ENCODE results near the gene ABCA2.
A peak's percentile ranks its signal among the peaks of the same experiment; 100 is the strongest.
"Not testable (repeated sequence)": the region's sequence is repeated elsewhere in the genome, so short reads cannot be mapped to it uniquely, and the experiment has no call there.

ABCA2 gene

DNA sequence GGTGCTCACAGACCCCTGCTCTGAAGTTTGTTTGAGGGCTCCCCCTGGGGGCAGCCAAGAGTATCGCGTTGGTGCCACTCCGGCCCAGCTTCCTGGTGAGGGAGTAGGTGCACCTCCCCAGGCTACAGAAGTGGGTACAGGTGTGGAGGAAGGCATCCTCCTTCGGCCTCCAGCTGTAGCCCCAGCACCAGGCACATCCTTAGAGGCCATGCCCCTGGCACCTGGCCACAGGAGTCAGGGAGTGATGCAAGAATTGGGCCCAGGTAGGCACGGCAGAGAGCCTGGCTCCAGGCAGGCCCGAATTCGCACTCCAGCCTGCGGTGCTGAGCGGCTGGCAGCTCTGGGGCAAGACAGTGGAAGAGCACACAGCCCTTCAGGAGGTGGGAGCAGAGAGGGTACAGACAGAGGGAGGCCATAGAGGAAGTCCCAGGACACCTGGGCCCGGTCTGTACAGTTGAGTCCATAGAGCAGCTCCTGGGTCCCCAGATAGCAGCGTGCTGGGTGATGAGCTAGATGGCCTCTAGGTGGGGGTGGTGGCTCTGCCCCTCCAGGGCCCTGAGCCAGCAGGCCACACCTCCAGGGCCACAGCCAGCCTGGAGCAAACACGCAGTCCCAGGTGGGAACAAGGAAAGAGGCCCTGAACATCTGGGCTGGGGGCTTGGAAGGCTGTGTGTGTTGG, 40.0 kb upstream of the ABCA2 start:
- Mint-ChIP-seq H3K9me3 (no peaks in the 10 kb centered on the region), H3K4me1 (ENCODE audit: low read depth) (peaks cover 16% of the 10 kb centered on the region), H3K27me3 (ENCODE audit: low read depth) (no peaks in the 10 kb centered on the region), H3K36me3 (ENCODE audit: low read depth) (peaks cover 6% of the 10 kb centered on the region), H3K27ac (peak overlapping the region; percentile 65), H3K4me3 (peak overlapping the region; percentile 55)

DNA sequence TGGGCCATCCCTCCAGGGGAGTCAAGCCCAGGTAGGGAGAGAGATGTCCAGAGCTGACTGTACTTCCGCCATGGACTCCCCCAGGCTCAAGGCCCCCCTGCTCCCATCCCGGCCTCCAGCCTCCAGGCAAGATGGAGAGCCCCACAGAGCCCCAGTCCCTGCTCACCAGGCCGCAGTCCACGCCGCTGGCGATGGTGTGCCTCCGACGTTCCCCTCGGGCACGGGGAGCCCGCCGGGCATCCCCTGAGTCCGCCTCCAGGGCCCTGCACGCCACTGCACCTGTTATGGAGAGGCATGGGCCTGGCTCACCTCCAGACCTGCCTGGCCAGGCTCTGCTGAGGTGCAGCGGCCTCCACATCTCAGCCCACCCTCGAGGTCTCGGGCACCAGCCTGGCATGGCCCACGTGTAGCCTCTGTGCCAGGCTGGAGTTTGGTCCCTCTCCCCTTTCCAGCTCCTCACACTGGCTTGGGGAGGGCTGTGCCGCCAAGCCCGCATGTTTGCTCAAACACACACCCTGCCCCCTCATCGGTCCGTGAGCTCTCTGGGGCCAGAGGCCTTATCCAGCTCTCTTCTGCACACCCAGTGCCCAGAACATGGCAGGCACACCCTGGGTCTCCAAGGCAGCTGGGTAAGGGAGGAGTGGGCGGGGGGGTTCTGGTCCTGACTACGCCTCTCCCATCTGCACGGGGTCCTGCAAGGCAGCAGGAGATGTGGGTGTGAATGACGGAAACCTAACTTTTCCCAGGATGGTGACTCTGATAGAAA, 38.2 kb upstream of the ABCA2 start:
- no peaks in the 10 kb centered on the region for H3K9me3 Mint-ChIP-seq
- no peak overlapping the region for H3K4me3 Mint-ChIP-seq
- no peaks in the 10 kb centered on the region for H3K27me3 Mint-ChIP-seq (ENCODE audit: low read depth)
- peaks cover 12% of the 10 kb centered on the region for H3K4me1 Mint-ChIP-seq (ENCODE audit: low read depth)
- H3K36me3 Mint-ChIP-seq (ENCODE audit: low read depth): peaks cover 6% of the 10 kb centered on the region
- no peak overlapping the region for H3K27ac Mint-ChIP-seq

DNA sequence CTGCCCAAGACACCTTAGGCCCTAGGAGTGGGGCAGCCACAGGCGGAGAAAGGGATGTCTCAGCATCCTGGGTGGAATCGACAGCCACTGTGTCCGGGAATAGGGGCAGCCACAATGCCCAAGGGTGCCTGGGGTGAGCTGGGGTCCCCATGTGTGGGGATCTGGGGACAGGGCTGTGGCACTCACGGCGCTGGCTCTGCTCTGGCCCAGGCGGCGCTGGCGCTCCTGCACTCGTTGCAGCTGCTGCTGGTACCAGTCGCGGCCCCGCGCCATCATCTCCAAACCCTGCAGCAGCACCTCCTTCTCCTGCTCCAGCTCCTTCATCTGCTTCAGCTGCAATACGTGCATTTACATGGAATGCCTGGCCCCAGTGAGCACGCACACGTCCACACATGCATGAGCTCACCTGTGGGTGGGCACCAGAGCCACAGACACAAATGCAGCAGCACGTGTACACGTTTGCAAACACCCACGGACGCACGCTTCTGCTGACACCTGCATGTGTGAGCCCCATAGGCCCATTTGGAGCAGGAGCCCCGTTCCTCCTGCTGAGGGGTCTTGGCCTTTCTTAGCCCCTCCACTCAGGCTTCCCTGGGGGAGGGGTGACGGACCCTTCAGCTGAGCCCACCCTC, 37.4 kb upstream of the ABCA2 start:
- Mint-ChIP-seq H3K27me3 (ENCODE audit: low read depth) (peaks cover 3% of the 10 kb centered on the region), H3K4me3 (no peak overlapping the region), H3K27ac (no peak overlapping the region), H3K36me3 (ENCODE audit: low read depth) (peaks cover 6% of the 10 kb centered on the region), H3K9me3 (no peaks in the 10 kb centered on the region), H3K4me1 (ENCODE audit: low read depth) (peaks cover 7% of the 10 kb centered on the region)

DNA sequence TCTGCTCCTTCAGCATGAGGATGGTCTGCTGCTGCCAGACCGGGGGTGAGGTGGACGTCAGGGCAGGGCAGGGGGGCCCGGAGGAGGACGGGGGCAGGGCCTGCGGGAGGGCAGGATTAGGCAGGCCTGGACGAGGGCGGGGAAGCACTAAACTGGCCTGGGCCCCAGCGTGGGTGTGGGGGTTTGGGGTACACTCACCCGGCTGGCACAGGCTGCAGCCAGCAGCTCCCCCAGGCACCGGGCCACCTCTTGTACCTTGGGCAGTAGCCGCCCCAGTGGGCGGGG, 36.8 kb upstream of the ABCA2 start:
- Mint-ChIP-seq H3K27me3 (ENCODE audit: low read depth) (peaks cover 3% of the 10 kb centered on the region), H3K27ac (no peak overlapping the region), H3K36me3 (ENCODE audit: low read depth) (peaks cover 6% of the 10 kb centered on the region), H3K4me3 (no peak overlapping the region), H3K4me1 (ENCODE audit: low read depth) (peaks cover 7% of the 10 kb centered on the region), H3K9me3 (no peaks in the 10 kb centered on the region)

DNA sequence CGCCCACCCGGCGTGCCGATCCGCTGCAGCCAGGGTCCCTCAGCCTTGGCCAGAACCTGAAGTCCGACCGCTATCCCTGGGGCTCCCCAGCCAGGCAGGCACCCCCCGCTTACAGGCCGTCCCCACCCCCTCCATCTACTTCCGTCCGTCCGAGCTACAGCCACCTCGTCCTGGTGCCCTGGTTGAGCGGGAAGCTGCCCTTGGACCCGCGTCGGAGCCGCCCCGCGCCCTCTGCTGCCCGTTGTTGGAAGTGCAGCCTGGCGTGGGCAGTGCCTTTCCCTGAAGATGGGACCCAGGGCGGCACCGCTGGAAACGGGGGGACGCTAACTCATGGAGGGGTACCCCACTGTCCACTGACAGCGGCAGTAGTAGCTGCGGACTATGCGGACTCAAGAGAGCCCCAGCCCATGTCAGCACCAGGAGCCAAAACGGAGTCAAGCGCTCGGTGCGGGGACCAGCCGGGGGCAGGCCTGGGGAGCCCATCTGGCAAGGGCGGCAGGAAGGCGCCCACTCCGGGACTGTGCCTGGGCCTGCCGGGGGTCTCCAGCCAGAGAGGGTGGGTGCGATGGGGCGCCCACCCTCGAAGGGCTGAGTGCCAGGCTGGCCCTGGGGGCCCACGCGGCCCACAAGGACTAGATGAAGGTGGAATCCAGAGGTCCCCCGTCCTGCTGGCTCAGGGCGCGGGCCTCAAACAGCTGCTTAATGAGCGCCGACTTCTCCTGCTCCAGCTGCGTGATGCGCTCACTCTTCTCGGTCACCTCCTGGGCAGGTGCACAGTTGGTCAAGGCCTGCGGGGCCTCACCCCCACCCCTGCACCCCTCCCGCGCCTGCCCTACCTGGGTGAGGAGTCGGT, 36.2 kb upstream of the ABCA2 start:
- H3K4me3 Mint-ChIP-seq: no peak overlapping the region
- H3K27ac Mint-ChIP-seq: no peak overlapping the region
- peaks cover 6% of the 10 kb centered on the region for H3K36me3 Mint-ChIP-seq (ENCODE audit: low read depth)
- peaks cover 7% of the 10 kb centered on the region for H3K4me1 Mint-ChIP-seq (ENCODE audit: low read depth)
- H3K9me3 Mint-ChIP-seq: no peaks in the 10 kb centered on the region
- peaks cover 3% of the 10 kb centered on the region for H3K27me3 Mint-ChIP-seq (ENCODE audit: low read depth)

DNA sequence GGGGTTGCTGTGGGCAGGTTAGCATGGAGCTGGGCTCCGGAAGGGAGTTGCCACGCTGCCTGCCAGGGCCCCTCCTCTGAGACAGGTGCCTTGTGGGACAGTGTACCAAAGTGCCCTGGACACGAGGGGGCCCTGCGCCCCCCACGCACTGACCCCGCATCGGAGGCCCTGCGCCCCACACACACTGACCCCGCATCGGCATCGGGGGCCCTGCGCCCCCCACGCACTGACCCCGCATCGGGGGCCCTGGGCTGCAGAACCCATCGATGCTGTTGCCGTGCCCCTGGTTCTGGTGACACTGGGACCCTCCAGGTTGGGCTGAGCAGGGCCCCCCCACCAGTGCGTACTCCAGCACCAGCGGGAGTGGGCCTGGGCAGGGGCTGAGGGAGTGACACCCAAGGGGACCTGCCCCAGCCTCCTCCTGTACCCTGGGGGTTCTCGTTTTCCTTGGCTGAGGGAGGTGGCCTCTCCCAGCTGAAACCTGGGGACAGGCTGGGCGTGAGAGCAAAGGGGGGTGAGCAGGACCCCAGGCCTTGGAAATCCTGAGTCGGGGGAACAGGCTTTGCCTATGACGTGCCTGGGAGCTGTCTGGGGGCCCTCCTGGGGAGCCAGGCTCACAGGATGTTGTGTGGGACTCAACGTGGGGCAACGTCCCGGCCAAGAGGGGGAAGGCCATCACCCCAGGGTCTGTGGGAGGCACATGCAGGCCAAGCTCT, 35.4 kb upstream of the ABCA2 start:
- Mint-ChIP-seq H3K4me3 (no peak overlapping the region), H3K36me3 (ENCODE audit: low read depth) (peaks cover 6% of the 10 kb centered on the region), H3K27me3 (ENCODE audit: low read depth) (peaks cover 9% of the 10 kb centered on the region), H3K27ac (no peak overlapping the region), H3K4me1 (ENCODE audit: low read depth) (peaks cover 7% of the 10 kb centered on the region), H3K9me3 (no peaks in the 10 kb centered on the region)

DNA sequence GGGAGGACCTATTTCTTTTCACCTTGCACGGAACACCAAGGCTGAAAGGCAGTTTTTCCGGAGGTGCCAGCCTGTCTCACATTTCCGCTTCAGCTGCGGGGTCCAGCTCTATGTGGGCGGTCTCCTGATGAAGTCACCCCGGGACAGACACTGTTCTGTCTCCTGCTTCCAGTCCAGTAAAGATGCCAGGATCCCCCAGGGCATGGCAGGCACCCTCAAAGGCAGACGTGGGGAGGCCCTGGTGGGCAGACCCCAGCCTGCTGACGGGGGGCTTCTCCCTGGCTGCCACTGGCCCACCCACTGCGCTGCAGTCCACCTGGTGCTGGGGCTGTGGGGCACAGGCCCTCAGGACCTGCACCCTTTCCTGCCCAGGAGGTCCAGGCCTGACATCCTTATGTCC, 34.8 kb upstream of the ABCA2 start:
- not testable (repeated sequence) for H3K9me3 Mint-ChIP-seq; H3K36me3 Mint-ChIP-seq (ENCODE audit: low read depth); H3K4me3 Mint-ChIP-seq; H3K4me1 Mint-ChIP-seq (ENCODE audit: low read depth); H3K27ac Mint-ChIP-seq
- H3K27me3 Mint-ChIP-seq (ENCODE audit: low read depth): peaks cover 11% of the 10 kb centered on the region

DNA sequence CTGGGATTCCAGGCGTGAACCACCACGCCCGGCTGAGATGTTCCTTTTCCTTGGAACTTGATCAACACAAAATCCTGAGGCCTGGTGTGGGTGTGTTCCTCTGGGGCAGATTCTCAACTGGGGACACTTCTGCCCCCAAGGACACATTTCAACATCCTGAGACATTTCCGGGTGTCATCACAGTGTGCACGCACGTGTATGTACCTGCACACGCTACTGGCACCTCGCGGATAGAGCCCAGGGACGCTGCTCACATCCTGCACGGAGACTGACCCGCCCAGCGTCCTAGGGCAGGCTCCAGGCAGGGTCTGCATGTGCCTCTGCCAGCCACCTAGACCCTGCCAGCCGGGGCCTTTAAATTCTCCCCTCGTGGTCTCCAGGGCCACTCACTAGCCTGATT, 34.3 kb upstream of the ABCA2 start:
- Mint-ChIP-seq H3K4me3 (no peak overlapping the region), H3K27ac (no peak overlapping the region), H3K36me3 (ENCODE audit: low read depth) (peaks cover 6% of the 10 kb centered on the region), H3K4me1 (ENCODE audit: low read depth) (peaks cover 3% of the 10 kb centered on the region), H3K9me3 (no peaks in the 10 kb centered on the region), H3K27me3 (ENCODE audit: low read depth) (peaks cover 11% of the 10 kb centered on the region)

DNA sequence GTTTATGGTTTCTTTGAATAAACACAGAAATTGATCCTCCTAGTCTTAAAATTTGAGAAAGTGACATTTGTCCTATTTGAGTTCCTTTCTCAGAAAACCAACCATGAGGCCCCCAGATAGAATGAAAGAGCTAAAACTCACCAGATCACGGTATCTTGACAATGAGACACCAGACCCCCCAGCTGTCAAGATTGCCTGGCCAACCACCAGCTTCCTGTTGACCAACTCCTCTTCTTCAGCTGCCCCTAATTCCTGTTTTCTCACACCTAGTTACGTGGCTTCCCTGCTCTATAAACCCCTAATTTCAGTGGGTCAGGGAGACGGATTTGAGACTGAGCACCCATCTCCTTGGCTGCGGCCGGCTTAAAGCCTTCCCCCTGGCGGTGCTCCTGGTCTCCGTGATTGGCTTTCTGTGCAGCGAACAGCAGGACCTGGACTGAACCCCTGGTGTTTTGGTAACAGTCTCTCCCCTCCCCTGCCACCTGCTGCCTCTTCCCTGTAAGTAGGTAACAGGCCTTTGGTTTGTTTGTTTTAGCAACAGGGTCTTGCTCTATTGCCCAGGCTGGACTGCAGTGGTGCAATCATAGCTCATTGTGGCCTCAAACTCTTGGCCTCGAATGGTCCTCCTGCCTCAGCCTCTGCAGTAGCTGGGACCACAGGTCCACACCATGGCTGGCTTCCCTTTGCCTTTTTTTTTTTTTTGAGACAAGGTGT, 30.6 kb upstream of the ABCA2 start:
- Mint-ChIP-seq H3K27ac (no peak overlapping the region), H3K4me3 (no peak overlapping the region), H3K4me1 (ENCODE audit: low read depth) (no peaks in the 10 kb centered on the region), H3K27me3 (ENCODE audit: low read depth) (peaks cover 15% of the 10 kb centered on the region), H3K9me3 (no peaks in the 10 kb centered on the region), H3K36me3 (ENCODE audit: low read depth) (no peaks in the 10 kb centered on the region)

DNA sequence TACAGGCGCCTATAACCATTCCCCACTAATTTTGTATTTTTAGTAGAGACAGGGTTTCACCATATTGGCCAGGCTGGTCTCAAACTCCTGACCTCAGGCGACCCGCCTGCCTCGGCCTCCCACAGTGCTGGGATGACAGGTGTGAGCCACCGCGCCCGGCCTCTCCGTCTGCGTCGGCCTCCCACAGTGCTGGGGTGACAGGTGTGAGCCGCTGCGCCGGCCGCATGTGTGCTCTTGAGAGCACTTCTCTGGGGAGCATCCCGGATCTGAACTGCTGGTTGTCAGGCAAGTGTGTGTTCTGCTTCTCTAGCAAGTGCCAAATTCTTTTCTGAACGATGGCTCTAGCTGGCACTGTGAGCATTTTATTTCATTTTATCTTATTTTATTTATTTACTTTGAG, 29.5 kb upstream of the ABCA2 start:
- no peaks in the 10 kb centered on the region for H3K9me3 Mint-ChIP-seq
- H3K4me1 Mint-ChIP-seq (ENCODE audit: low read depth): no peaks in the 10 kb centered on the region
- no peaks in the 10 kb centered on the region for H3K36me3 Mint-ChIP-seq (ENCODE audit: low read depth)
- no peak overlapping the region for H3K4me3 Mint-ChIP-seq
- no peak overlapping the region for H3K27ac Mint-ChIP-seq
- H3K27me3 Mint-ChIP-seq (ENCODE audit: low read depth): peaks cover 20% of the 10 kb centered on the region

DNA sequence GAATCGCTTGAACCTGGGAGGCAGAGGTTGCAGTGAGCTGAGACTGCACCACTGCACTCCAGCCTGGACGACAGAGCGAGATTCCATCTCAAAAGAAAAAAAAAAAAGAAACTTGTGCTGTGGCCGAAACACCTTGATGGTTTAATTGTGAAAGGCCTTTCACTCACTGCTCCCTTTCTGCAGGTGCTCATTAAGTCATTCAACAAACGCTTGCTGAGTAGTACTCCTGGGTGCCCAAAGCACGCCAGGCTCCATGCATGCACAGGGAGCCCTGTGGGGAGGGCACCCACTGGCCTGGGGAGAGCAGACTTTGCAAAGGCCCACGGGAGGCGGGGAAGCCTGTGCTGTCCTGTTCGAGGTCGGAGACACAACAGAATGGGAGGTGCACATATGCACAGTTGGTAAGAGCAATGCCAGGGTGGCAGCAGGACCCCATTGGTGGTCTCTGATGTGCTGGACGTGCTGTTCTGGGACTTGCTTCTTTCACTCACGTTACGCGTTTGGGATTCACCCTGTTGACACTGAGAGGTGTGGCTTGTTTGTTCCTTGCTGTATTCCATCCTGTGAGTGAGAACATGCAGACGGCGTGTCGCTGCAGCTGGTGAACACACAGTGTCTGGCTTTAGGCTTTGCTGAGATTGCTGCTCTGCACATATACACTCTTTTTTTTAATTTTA, 28.8 kb upstream of the ABCA2 start:
- H3K36me3 Mint-ChIP-seq (ENCODE audit: low read depth): no peaks in the 10 kb centered on the region
- no peaks in the 10 kb centered on the region for H3K4me1 Mint-ChIP-seq (ENCODE audit: low read depth)
- H3K4me3 Mint-ChIP-seq: no peak overlapping the region
- no peak overlapping the region for H3K27ac Mint-ChIP-seq
- H3K9me3 Mint-ChIP-seq: no peaks in the 10 kb centered on the region
- H3K27me3 Mint-ChIP-seq (ENCODE audit: low read depth): peaks cover 26% of the 10 kb centered on the region

DNA sequence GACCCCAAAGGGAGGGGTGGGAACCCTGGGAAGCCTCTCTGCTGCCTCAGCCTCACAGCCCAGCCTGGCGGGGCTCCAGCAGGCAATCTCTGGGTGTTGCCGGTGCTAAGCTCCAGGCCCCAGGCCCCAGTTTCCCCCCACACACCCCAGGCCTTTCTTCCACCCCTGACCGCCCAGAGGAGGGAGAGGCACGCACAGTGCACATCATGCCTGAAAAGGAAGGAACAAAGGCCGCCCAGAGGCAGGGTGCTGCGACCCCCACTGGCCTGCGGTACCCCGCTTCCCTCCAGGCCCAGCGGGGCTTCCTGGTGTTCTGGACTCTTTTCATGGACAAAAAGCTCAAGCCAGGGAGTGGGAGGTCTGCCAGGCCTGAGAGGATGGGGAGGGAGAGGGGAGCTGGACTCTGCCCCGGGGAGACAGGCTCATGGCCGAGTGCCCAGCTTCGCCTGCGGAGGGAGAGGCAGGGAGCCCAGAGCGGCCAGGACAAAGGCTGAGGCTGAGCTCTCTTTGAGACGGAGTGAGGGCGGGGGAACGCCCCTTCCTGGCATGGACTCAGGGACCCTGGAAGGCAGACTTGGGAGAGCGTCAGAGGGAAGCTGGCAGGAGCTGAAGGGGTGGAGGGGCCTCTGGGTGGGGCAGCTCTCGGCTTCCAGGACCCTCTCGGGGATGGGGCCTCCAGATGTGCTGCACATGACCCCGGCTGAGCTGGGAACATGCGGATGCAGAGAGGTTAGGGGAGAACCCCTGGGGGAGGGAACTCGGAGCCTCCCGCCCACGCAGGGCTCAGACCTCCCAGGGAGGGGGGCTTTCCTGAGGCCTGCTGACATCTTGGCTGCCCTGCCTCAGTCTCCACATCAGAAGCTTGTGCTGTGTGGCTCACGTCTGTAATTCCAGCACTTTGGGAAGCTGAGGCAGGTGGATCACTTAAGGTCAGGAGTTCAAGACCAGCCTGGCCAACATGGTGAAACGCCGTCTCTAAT, 27.6 kb upstream of the ABCA2 start:
- H3K27me3 Mint-ChIP-seq (ENCODE audit: low read depth): peaks cover 27% of the 10 kb centered on the region
- no peak overlapping the region for H3K4me3 Mint-ChIP-seq
- no peaks in the 10 kb centered on the region for H3K4me1 Mint-ChIP-seq (ENCODE audit: low read depth)
- no peaks in the 10 kb centered on the region for H3K36me3 Mint-ChIP-seq (ENCODE audit: low read depth)
- no peaks in the 10 kb centered on the region for H3K9me3 Mint-ChIP-seq
- no peak overlapping the region for H3K27ac Mint-ChIP-seq

All from T-helper 1 cell treated with Interleukin-12 subunit alpha and Interleukin-12 subunit beta and Interleukin-4 antibody, amounts not matched to agents 30 μg/mL and 1 μg/mL, for 36 hours (primary cell).